B cell (primary cell): ENCODE data around the gene OMA1. TPM values are rescaled to one million over a fixed set of nuclear protein-coding genes. Genes with fewer than 3 reads are reported as not detected.

ENCODE experiments used
- ATAC-seq: fragments of 200-7000 bp; cut with Tn5 transposase; one replicate; pipeline ENCODE4 v1.10.0; 2021; ENCODE audit warnings: low read depth, mild to moderate bottlenecking, moderate number of reproducible peaks, moderate library complexity
- CTCF ChIA-PET: fragments of 350-600 bp; sonication (Branson Sonifier 250); formaldehyde crosslinking; loops from one replicate; lab custom pipeline; 2021; ENCODE audit warnings: antibody characterized with exemption, inconsistent platforms; lab: Charles Lee
- POLR2A ChIA-PET: fragments of 350-600 bp; sonication (Branson Sonifier 250); formaldehyde crosslinking; loops from one replicate; lab custom pipeline; 2021; ENCODE audit warnings: antibody characterized with exemption; lab: Charles Lee
- DNase-seq: peaks from one replicate; pipeline ENCODE4 v3.0.0; 2013
- H2AFZ ChIP-seq: 2 replicates; pipeline ENCODE4 v1.6.1; 2012; ENCODE audit warnings: mild to moderate bottlenecking, low read depth, low read length; ENCODE audit not compliant: insufficient read depth, poor library complexity, severe bottlenecking
- H3K27ac ChIP-seq, 2 donors: 1 replicate in 1 of 2; 2 replicates in 1 of 2; pipeline ENCODE4 v1.5.1; 2012 to 2013; ENCODE audit warnings: low read length in 2 of 2, mild to moderate bottlenecking in 2 of 2, moderate library complexity in 1 of 2
- H3K27me3 ChIP-seq, 4 experiments: fragments of 200-600 bp in 1 of 4; sonication (generic) in 1 of 4; replicated peaks in 1 of 4; 1 replicate in 2 of 4; 2 replicates in 2 of 4; pipeline versions ENCODE4 v1.6.1 to v1.7.0; 2013 to 2016; ENCODE audit warnings: low read length in 3 of 4, mild to moderate bottlenecking in 2 of 4, mixed read lengths in 1 of 4, moderate library complexity in 1 of 4; ENCODE audit not compliant: insufficient read depth in 4 of 4, control insufficient read depth in 3 of 4; ENCODE audit errors: control extremely low read depth in 1 of 4
- H3K36me3 ChIP-seq, 2 experiments: replicated peaks in 1 of 2; 1 replicate in 1 of 2; 2 replicates in 1 of 2; pipeline versions ENCODE4 v1.6.1 to v1.7.1; 2013; ENCODE audit warnings: low read length in 1 of 2; ENCODE audit not compliant: insufficient read depth in 2 of 2, control insufficient read depth in 1 of 2; ENCODE audit errors: control extremely low read depth in 1 of 2, extremely low read depth in 1 of 2
- H3K4me1 ChIP-seq, 2 donors: fragments of 200-600 bp in 1 of 2; sonication (generic) in 1 of 2; 1 replicate in 1 of 2; 2 replicates in 1 of 2; pipeline versions ENCODE4 v1.5.1 to v1.6.1; 2013 to 2017; ENCODE audit warnings: low read length in 2 of 2; ENCODE audit not compliant: control insufficient read depth in 2 of 2, insufficient read depth in 2 of 2
- H3K4me2 ChIP-seq: replicated peaks from 2 replicates; pipeline ENCODE3; 2012; ENCODE audit warnings: mild to moderate bottlenecking, low read depth, low read length; ENCODE audit not compliant: poor library complexity, severe bottlenecking
- H3K4me3 ChIP-seq, 5 experiments: fragments of 200-600 bp in 1 of 5; sonication (generic) in 1 of 5; 1 replicate in 3 of 5; 2 replicates in 2 of 5; pipeline versions ENCODE4 v1.5.1 to v1.7.0; 2011 to 2016; ENCODE audit warnings: low read length in 4 of 5, mild to moderate bottlenecking in 4 of 5, low read depth in 2 of 5, control low read depth in 1 of 5, moderate library complexity in 1 of 5; ENCODE audit not compliant: insufficient read depth in 1 of 5; ENCODE audit errors: control extremely low read depth in 1 of 5, extremely low read depth in 1 of 5
- H3K79me2 ChIP-seq: fragments of 200-600 bp; sonication (generic); one replicate; pipeline ENCODE4 v1.6.0; 2016; ENCODE audit warnings: low read length; ENCODE audit not compliant: control insufficient read depth, insufficient read depth
- H3K9ac ChIP-seq: fragments of 200-600 bp; sonication (generic); 2 replicates; pipeline ENCODE4 v1.6.1; 2017; ENCODE audit warnings: mild to moderate bottlenecking, low read length, moderate library complexity
- H3K9me3 ChIP-seq, 3 donors: one replicate each; pipeline versions ENCODE4 v1.6.1 to v1.7.1; 2013; ENCODE audit warnings: low read length in 2 of 3; ENCODE audit not compliant: control insufficient read depth in 2 of 3, insufficient read depth in 1 of 3; ENCODE audit errors: control extremely low read depth in 1 of 3
- H4K20me1 ChIP-seq: 2 replicates; pipeline ENCODE4 v1.6.0; 2012; ENCODE audit warnings: mild to moderate bottlenecking, low read length; ENCODE audit not compliant: insufficient read depth, control insufficient read depth, poor library complexity, severe bottlenecking
- H3K27ac Mint-ChIP-seq: one replicate; pipeline ENCODE4 v1.8.0; 2021; ENCODE audit warnings: mixed read lengths
- H3K27me3 Mint-ChIP-seq: one replicate; pipeline ENCODE4 v1.8.0; 2021; ENCODE audit warnings: mixed read lengths
- H3K4me1 Mint-ChIP-seq: one replicate; pipeline ENCODE4 v1.8.0; 2021; ENCODE audit warnings: mixed read lengths
- H3K4me3 Mint-ChIP-seq: one replicate; pipeline ENCODE4 v1.8.0; 2021; ENCODE audit warnings: mixed read lengths
- H3K9me3 Mint-ChIP-seq: one replicate; pipeline ENCODE4 v1.8.0; 2022; ENCODE audit warnings: mixed read lengths; ENCODE audit not compliant: insufficient read depth
- CTCF ChIP-seq: fragments of 200-600 bp; IDR thresholded peaks from one replicate; pipeline ENCODE4 v1.8.0; 2022; ENCODE audit warnings: antibody characterized with exemption, mild to moderate bottlenecking
- EZH2 ChIP-seq: IDR thresholded peaks from 2 replicates; pipeline ENCODE4 v1.6.1; 2012; ENCODE audit warnings: borderline replicate concordance, low read depth, mild to moderate bottlenecking, moderate library complexity, low read length; ENCODE audit not compliant: insufficient read depth, poor library complexity, severe bottlenecking
- WGBS: methylation state at CpG from one replicate; pipeline ENCODE4 v1.1.5; 2013; ENCODE audit warnings: missing lambda C conversion rate; ENCODE audit not compliant: insufficient coverage; 5-methylcytosine and 5-hydroxymethylcytosine counted together
- intact Hi-C: fragments of 100-400 bp; cut with micrococcal nuclease; formaldehyde crosslinking; loops from one replicate; pipeline ENCODE4 v1.10.0; 2022
- polyA plus RNA-seq: library from polyadenylated mRNA; depleted of rRNA; stranded (reverse); fragments of >200 nt; gene quantifications from 2 replicates; pipeline ENCODE4 v1.2.3, GENCODE V29; 2012
- total RNA-seq, 2 donors: library from RNA; stranded (reverse); fragments of 120-200 nt in 1 of 2; gene quantifications; 1 replicate in 1 of 2; 2 replicates in 1 of 2; pipeline versions ENCODE4 v1.2.3 to v1.2.4, GENCODE V29; 2013 to 2022

The OMA1 gene
- total and polyA plus RNA-seq, 2 donors (not counting 1 experiment from before 2014, with no cell fraction given): 22.8 to 67.5 TPM

- DNase-seq (no peak), ATAC-seq (no peak)
- WGBS: no CpG with 5 or more reads among the region's 1 CpG
- Histone ChIP-seq H3K36me3 (peaks cover 0 to 5% of the 10 kb centered on the region in 2 experiments), H3K4me2 (no peak overlapping the region), H3K79me2 (peaks cover 5% of the 10 kb centered on the region), H2AFZ (no peak overlapping the region), H3K4me1 (peaks cover 4 to 9% of the 10 kb centered on the region in 2 donors), H3K9ac (no peak overlapping the region), H3K27me3 (no peaks in the 10 kb centered on the region), H3K4me3 (no peak overlapping the region), H4K20me1 (no peaks in the 10 kb centered on the region), H3K9me3 (no peaks in the 10 kb centered on the region), H3K27ac (no peak overlapping the region)
- H3K9me3 Mint-ChIP-seq: no peaks in the 10 kb centered on the region
- ChIA-PET POLR2A (no interaction called here), CTCF (no interaction called here)
- H3K27ac Mint-ChIP-seq: no peak overlapping the region
- H3K4me1 Mint-ChIP-seq: peaks cover 10% of the 10 kb centered on the region
- TF ChIP-seq CTCF: no peak
- TF ChIP-seq EZH2: no peak
- no peaks in the 10 kb centered on the region for H3K27me3 Mint-ChIP-seq
- no peak overlapping the region for H3K4me3 Mint-ChIP-seq
- intact Hi-C loops: no loop called here
These were observed 17.2 kb downstream of the OMA1 start for GRCh38 chr1:58529284-58529683.

DNA sequence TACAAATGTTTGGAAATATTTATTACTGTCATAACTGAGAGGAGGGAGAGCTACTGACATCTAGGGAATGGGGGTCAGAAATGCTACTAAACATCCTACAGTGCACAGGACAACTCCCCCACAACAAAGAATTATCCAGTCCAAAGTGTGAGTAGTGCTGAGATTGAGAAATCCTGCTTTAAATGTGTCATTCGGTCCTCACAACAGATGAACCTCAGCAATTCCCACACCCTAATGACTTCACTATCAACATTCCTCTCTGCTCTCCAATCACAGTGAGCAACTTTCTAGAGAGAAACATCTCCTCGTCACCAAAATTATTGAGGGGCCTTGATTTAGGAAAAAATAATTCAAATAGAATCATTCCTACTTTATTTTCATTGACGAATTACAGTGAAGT, 18.0 kb downstream of the OMA1 start:
- Histone ChIP-seq H3K27me3 (no peaks in the 10 kb centered on the region), H3K4me1 (peaks cover 4 to 9% of the 10 kb centered on the region in 2 donors), H3K9ac (no peak overlapping the region), H3K4me3 (no peak overlapping the region), H3K79me2 (peaks cover 5% of the 10 kb centered on the region), H4K20me1 (no peaks in the 10 kb centered on the region), H3K9me3 (no peaks in the 10 kb centered on the region), H3K27ac (no peak overlapping the region), H3K36me3 (peaks cover 0 to 5% of the 10 kb centered on the region in 2 experiments), H3K4me2 (no peak overlapping the region), H2AFZ (no peak overlapping the region)
- intact Hi-C loops: no loop called here
- DNase-seq (no peak), ATAC-seq (no peak)
- ChIA-PET CTCF (interaction anchor here (1.2 to 1.3 kb wide), 2 partner anchors 12 to 18 kb away, joined by 3 to 4 read pairs; partner anchors contain the start of gene OMA1), POLR2A (no interaction called here)
- H3K9me3 Mint-ChIP-seq: no peaks in the 10 kb centered on the region
- peaks cover 10% of the 10 kb centered on the region for H3K4me1 Mint-ChIP-seq
- H3K27ac Mint-ChIP-seq: no peak overlapping the region
- TF ChIP-seq EZH2: no peak
- no peaks in the 10 kb centered on the region for H3K27me3 Mint-ChIP-seq
- WGBS: no CpG with 5 or more reads among the region's 3 CpGs
- H3K4me3 Mint-ChIP-seq: no peak overlapping the region
